ENCODE data around the gene CHAF1A.
A peak's percentile ranks its signal among the peaks of the same experiment; 100 is the strongest.

CHAF1A gene

DNA sequence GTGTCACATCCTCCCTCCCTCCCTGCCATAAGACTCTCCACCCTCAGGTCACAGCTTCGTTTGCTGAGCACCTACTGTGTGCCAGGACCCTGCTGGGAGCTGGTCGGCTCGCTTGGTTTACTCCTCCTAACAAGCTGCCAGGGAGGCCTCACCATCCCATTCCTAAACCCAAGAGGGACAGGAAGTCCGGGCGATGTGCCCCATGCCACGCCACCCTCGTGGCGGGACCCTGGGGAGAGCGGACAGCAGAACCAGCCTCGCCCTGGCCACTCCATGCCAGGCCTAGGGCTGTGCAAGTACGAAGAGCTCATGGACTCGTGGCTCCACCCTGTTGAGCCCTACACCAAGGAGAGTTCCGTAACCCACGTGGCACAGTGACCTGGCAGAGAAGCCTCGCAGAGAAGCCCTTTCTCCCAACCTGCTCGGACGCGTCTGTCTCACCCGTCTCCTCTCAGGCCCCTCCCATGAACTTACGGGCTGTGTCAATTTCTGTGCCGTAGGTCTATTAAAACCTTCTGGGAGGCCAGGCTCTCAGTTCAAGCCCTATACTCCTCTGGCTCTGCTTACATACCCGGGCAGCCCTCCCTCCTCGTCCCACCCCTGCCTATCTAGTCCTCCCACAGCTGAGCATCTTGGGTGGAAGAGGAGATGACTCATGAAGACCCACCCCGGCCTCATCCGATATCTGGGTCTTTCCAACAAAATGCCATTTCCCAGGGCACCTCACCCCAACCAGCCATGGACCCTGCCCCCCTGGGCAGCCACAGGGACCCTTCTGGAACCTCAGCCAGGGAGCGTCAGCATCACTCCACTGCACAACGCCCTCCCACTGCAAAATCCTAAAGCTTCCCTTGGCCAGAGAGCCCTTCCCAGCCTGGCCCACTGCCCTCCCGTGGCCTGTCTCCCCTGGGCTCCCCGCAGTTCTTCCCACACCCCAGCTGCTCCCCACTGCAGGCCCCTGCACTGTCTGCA lies 52.6 kb downstream of the CHAF1A start:
- H3K4me1 Mint-ChIP-seq (ENCODE audit: low read depth): peaks cover 12% of the 10 kb centered on the region
- no peak overlapping the region for H3K4me3 Mint-ChIP-seq
- no peaks in the 10 kb centered on the region for H3K27me3 Mint-ChIP-seq (ENCODE audit: low read depth)
- H3K36me3 Mint-ChIP-seq (ENCODE audit: low read depth): peaks cover 9% of the 10 kb centered on the region
- peak overlapping the region; percentile 45 for H3K27ac Mint-ChIP-seq
- H3K9me3 Mint-ChIP-seq: no peaks in the 10 kb centered on the region

DNA sequence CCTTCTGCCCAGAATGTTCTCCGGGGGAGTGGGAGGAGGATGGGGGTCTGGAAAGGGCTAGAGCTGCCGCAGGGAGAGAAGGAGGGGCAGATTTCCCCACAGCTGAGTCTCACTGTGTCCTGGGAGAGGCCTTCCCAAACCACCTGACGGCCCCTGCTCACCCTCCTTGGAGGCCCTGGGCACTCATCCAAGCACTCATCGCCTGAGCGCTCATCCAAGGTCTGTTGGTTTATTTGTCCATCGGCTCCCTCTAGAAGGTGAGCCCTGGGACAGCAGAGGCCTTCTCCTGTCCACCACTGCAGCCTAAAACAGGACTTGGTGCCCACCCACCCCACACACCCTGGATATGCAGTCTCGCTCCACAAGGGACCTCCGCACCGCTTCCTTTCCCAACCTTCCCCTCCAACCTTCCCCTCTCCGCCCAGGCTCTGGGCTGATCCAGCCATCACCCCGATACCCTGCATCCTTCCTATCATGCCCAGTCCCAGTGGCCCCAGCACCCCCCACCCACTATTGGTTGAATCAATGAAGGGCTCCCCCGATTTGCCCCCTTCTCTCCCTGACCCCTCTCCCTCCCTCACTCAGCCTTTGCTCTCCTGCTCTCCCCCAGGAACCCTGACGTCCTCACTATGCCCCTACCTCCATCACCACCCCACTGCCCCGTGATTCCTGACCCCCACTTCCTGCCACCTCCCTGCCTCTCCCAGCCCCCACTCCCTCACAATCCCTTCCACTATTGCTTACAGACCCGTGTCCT lies 53.5 kb downstream of the CHAF1A start:
- Mint-ChIP-seq H3K9me3 (no peaks in the 10 kb centered on the region), H3K27ac (peak overlapping the region; percentile 90), H3K27me3 (ENCODE audit: low read depth) (no peaks in the 10 kb centered on the region), H3K36me3 (ENCODE audit: low read depth) (peaks cover 5% of the 10 kb centered on the region), H3K4me1 (ENCODE audit: low read depth) (peaks cover 12% of the 10 kb centered on the region), H3K4me3 (peak overlapping the region; percentile 91)

DNA sequence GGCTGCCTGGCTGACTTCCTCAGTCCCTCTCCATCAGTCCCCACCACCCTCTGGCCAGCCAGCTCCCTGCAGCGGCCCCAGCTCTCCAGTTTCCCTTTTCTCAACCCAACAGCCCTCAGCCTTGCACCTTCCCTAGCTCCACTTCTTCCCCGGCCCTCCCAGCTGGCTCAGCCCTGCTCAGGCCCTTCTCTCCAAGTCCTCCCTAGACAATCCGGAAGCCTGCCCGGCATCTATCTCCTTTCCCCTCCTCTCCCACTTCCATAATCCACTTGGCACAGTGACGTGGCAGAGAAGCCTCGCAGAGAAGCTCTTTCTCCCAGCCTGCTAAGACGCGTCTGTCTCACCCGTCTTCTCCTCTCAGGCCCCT lies 54.0 kb downstream of the CHAF1A start:
- Mint-ChIP-seq H3K36me3 (ENCODE audit: low read depth) (peaks cover 5% of the 10 kb centered on the region), H3K9me3 (no peaks in the 10 kb centered on the region), H3K4me3 (peak overlapping the region; percentile 91)

DNA sequence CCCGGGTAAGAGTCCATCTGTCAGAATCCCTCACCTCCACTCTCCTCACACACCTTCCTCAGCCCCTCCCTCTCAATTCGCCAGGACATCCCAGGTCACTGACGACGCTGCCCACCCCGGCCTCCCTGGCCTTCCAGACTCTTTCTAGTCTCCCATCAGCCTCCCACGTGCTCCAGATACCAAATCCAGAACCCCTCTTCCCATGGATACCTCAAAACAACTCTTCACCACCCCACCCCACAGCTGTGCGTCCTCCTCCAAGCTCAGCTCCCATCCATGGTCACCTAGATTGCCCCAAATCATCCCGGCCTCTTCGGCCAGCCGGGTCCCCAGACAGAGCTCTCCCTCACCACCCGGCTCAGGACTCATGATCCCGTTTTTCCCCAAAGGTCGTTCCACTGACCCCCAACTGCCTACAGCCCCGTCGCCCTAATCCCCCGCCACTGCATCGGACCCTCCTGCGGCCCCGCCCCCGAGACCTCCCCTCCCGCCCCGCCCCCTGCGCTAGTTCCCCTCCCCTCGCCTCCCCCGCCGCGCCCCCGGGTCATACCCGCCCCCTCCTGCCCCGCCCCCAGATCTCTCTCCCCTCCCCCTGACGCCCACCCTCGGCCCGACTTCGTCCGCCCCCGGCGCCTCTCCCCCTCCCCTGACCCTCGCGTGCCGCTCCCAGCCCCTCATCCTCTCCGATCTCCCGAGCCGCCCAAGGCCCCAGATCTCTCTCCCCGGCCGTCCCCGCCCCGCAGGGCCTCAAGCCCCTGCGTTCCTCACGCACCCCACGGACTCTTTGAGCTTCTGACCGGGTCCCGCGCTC lies 54.6 kb downstream of the CHAF1A start:
- Mint-ChIP-seq H3K27ac (peak overlapping the region; percentile 90), H3K27me3 (ENCODE audit: low read depth) (no peaks in the 10 kb centered on the region), H3K4me1 (ENCODE audit: low read depth) (peaks cover 12% of the 10 kb centered on the region), H3K4me3 (peak overlapping the region; percentile 92), H3K36me3 (ENCODE audit: low read depth) (peaks cover 5% of the 10 kb centered on the region), H3K9me3 (no peaks in the 10 kb centered on the region)

More for the DNA sequence above, 54.0 kb downstream of the CHAF1A start:
- Mint-ChIP-seq H3K27me3 (ENCODE audit: low read depth) (no peaks in the 10 kb centered on the region), H3K4me1 (ENCODE audit: low read depth) (peaks cover 12% of the 10 kb centered on the region), H3K27ac (peak overlapping the region; percentile 90)

DNA sequence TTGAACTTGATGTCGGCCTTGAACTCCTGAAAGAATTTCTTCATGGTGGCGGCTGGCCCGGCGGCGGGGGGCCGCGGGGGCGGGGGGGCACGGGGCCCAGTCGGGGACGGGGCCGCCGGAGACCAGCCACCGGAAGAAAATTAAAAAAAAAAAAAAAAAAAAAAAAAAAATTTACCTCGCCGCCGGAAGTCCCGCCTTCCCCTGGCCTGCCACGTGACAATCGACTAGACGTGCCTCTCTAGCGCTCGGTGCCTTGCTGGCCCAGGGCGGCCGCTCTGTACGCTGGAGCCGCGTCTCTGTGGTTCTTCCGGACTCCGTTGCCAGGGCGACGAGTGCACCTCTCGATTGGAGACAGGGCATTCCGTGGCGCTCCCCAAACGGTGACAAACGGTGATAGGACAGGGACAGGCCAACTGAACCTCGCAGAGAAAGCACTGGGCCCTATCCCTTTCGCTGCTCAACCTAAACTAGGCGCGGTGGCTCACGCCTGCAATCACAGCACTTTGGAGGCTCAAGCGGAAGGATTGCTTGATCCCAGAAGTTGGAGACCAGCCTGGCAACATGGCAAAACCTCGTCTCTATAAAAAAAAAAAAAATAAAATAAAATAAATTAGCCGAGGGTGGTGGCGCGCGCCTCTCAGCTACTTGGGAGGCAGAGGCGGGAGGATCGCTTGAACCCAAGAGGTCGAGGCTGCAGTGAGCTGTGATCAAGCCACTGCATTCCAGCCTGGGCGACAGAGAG lies 55.4 kb downstream of the CHAF1A start, which contains the start of gene UBXN6:
Gene UBXN6 (minus strand): TSS at position 141 of the 742 bp plus-strand sequence. CDS start 97 bp downstream, at position 44.
- peak within 1 kb of the TSS; percentile 92 for H3K4me3 Mint-ChIP-seq
- H3K36me3 Mint-ChIP-seq (ENCODE audit: low read depth): peaks cover 5% of the 10 kb centered on the region

DNA sequence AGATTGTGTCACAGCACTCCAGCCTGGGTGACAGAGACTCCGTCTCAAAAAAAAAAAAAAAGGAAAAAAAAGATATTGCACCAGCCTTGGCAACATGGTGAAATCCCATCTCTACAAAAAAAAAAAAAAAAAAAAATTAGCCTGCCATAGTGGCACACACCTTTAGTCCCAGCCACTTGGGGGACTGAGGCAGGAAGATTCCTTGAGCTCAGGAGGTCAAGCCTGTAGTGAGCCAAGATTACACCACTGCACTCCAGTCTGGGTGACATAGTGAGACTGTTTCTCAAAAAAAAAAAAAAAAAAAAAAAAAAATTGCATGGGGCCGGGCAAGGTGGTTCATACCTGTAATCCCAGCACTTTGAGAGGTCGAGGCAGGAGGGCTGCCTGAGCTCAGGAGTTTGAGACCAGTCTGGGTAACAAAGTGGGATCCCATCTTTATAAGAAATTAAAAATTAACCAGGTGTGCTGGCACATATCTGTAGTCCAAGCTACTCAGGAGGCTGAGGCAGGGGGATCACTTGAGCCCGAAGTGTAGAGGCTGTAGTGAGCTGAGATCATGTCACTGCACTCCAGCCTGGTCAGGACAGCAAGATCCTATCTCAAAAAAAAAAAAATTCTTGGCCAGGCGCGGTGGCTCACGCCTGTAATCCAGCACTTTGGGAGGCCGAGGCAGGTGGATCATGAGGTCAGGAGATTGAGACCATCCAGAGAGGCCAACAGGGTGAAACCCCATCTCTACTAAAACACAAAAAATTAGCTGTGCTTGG lies 62.6 kb downstream of the CHAF1A start:
- Mint-ChIP-seq H3K27me3 (ENCODE audit: low read depth) (no peaks in the 10 kb centered on the region), H3K36me3 (ENCODE audit: low read depth) (no peaks in the 10 kb centered on the region), H3K9me3 (no peaks in the 10 kb centered on the region), H3K4me1 (ENCODE audit: low read depth) (no peaks in the 10 kb centered on the region), H3K4me3 (no peak overlapping the region), H3K27ac (no peak overlapping the region)

More for the DNA sequence above, 55.4 kb downstream of the CHAF1A start, which contains the start of gene UBXN6:
- peak within 1 kb of the TSS; percentile 91 for H3K27ac Mint-ChIP-seq
- peaks cover 12% of the 10 kb centered on the region for H3K4me1 Mint-ChIP-seq (ENCODE audit: low read depth)
- no peaks in the 10 kb centered on the region for H3K9me3 Mint-ChIP-seq
- no peaks in the 10 kb centered on the region for H3K27me3 Mint-ChIP-seq (ENCODE audit: low read depth)

DNA sequence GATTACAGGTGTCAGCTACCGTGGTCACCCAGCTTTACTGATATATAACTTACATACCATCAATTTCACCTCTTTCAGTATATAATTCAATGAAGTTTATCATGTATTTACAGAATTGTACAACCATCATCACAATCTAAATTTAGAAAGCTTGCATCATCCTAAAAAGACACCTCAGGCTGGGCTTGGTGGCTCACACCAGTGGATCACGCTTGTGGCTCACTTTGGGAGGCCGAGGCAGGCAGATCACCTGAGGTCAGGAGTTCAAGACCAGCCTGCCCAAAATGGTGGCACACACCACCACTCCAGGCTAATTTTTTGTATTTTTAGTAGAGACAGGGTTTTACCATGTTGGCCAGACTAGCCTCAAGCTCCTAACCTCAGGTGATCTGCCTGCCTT lies 65.4 kb downstream of the CHAF1A start:
- H3K27ac Mint-ChIP-seq: no peak overlapping the region
- no peaks in the 10 kb centered on the region for H3K36me3 Mint-ChIP-seq (ENCODE audit: low read depth)
- H3K4me3 Mint-ChIP-seq: no peak overlapping the region
- no peaks in the 10 kb centered on the region for H3K27me3 Mint-ChIP-seq (ENCODE audit: low read depth)
- peaks cover 4% of the 10 kb centered on the region for H3K4me1 Mint-ChIP-seq (ENCODE audit: low read depth)
- no peaks in the 10 kb centered on the region for H3K9me3 Mint-ChIP-seq

DNA sequence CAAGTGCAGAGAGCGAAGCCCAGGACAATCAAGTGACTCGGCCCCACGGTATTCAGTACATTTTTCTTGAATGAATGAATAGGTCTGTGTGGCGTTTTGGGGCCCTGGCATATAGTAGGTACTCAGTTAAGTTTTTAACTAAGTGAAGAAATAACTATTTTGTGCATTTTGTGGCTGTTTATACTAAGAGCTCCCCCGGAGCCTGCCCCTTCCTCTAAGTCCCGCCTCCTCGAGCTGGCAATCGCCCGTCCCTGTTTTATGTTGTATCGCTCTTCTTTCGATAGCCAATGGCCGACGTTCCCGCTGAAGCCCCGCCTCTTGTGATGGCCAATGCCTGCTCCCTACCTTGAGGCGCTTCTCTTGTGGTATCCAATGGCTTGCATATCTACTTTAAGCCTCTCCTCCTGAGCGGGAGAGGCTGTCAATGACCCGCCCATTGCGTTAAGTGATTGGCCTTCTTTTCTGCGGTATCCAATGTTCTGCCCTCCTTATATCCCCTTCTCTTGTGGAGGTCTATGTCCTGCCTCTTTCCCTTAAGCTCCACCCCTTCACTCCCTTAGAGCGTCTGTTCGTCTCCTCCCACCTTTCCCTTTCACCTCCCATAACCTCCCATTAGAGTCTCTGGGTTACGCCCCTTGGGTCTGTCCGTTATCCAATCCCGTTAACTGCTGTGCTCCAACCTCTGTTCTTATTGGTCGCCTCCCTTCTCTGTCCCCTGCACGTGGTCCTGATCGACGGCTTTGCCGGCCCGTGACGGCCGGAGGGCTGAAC lies 69.1 kb downstream of the CHAF1A start:
- no peak overlapping the region for H3K27ac Mint-ChIP-seq
- H3K36me3 Mint-ChIP-seq (ENCODE audit: low read depth): peaks cover 4% of the 10 kb centered on the region
- H3K9me3 Mint-ChIP-seq: no peaks in the 10 kb centered on the region
- peaks cover 17% of the 10 kb centered on the region for H3K4me1 Mint-ChIP-seq (ENCODE audit: low read depth)
- H3K27me3 Mint-ChIP-seq (ENCODE audit: low read depth): no peaks in the 10 kb centered on the region
- H3K4me3 Mint-ChIP-seq: no peak overlapping the region

DNA sequence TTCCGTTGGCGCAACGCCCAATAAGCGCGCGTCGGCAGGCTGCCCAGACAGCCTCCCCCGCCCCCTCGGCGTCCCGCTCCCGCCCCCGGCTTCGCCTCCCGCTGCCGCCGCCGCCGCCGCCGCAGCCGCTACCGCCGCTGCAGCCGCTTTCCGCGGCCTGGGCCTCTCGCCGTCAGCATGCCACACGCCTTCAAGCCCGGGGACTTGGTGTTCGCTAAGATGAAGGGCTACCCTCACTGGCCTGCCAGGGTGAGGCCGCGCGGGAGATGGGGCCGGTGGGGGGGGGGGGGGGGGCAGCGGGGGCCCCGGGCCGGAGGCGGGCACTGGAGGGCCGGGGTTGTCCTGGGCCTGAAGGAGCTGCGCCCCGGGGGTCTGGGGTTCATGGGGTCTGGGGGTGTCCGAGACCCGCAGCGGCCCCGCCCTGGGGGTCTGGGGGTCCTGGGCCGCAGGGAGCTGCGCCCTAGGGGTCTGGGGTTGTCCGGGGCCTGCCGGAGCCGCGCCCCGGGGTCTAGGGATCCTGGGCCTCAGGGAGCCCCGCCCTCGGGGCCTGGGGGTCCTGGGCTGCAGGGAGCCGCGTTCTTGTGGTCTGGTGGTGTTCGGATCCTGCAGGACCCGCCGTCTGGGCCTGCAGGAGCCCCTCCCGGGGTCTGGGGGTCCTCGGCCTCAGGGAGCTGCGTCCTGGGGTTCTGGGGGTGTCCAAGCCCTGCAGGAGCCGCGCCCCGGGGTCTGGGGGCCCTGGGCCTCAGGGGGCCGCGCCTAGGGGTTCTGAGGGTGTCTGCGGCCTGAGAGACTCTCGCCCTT lies 69.9 kb downstream of the CHAF1A start, which contains the start of gene HDGFL2:
Gene HDGFL2 (plus strand): TSS at position 124 of the 801 bp plus-strand sequence. CDS start 54 bp downstream, at position 178.
- peak within 1 kb of the TSS; percentile 85 for H3K4me3 Mint-ChIP-seq
- H3K4me1 Mint-ChIP-seq (ENCODE audit: low read depth): peaks cover 17% of the 10 kb centered on the region
- peaks cover 5% of the 10 kb centered on the region for H3K36me3 Mint-ChIP-seq (ENCODE audit: low read depth)
- H3K27me3 Mint-ChIP-seq (ENCODE audit: low read depth): no peaks in the 10 kb centered on the region
- no peaks in the 10 kb centered on the region for H3K9me3 Mint-ChIP-seq
- no peak within 1 kb of the TSS for H3K27ac Mint-ChIP-seq

DNA sequence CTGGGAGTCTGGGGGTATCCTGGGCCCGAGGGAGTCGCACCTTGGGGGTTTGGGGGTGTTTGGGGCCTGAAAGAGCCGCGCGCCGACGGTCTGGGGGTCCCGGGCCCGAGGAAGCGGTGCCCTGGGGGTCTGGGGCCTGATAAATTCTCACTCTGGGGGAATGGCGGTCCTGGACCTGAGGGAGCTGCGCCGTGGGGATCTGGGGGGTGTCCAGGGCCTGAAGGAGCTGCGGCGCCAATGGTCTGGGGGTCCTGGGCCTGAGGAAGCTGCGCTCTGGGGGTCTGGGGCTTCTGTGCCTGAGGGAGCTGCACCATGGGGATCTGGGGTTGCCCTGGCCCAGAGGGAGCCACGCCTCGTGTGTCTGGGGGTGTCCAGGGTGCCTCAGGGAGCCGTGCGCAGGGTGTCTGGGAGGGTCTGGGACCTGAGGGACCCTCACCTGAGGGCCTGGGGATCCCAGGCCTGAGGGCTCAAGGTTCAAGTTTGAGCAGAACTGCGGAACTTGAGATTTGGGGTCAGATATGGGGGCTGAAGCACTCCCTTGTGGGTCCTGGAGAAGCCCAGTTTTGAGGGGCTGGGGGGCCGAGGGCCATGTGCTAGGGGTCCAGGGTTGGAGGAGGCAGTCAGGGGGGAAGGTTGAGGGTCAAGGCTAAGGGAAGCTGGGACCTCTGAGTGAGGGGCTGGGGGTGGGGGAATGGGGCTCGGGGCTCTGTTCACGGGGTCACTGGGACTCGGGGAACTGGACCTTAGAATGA lies 70.7 kb downstream of the CHAF1A start:
- Mint-ChIP-seq H3K36me3 (ENCODE audit: low read depth) (peaks cover 8% of the 10 kb centered on the region), H3K4me3 (peak overlapping the region; percentile 85), H3K9me3 (no peaks in the 10 kb centered on the region), H3K4me1 (ENCODE audit: low read depth) (peaks cover 17% of the 10 kb centered on the region), H3K27ac (no peak overlapping the region), H3K27me3 (ENCODE audit: low read depth) (no peaks in the 10 kb centered on the region)

DNA sequence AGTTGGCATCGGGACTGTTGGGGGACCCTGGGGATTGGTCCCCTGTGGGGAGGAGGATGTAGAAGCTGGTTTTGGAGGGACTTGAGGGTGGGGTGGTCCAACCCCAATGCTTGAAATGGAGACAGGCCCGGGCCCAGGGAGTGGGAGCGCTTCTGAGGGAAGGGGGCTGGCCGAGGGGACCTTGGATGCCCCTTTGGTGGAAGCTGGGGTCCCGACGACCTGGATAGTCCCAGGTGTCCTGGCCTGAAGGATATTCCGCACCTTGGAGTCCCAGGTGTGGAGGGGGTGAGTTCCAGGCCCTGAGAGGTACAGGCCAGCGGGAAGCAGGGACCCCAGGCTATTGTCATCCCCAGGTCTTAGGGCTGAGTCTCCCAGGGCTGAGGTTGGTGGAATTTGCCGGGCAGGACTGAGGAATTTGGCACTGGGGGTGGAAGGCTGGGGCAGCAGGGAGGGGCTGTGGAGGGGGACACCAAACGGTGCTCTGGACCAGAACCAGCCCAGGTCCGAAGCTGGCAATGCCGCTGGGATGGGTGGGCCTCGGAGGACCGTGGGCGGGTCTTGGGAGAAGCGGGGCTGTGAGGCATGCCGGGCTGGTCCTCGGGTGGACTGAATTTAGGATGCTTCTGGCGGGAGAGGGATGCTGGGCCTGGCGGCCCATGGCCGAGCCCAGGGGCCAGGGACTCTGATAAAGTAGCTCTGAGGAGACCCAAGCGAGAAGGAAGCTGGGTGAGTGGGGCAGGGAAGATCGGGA lies 71.5 kb downstream of the CHAF1A start:
- peak overlapping the region; percentile 70 for H3K27ac Mint-ChIP-seq
- H3K9me3 Mint-ChIP-seq: no peaks in the 10 kb centered on the region
- peaks cover 8% of the 10 kb centered on the region for H3K36me3 Mint-ChIP-seq (ENCODE audit: low read depth)
- no peaks in the 10 kb centered on the region for H3K27me3 Mint-ChIP-seq (ENCODE audit: low read depth)
- H3K4me1 Mint-ChIP-seq (ENCODE audit: low read depth): peaks cover 17% of the 10 kb centered on the region
- H3K4me3 Mint-ChIP-seq: peak overlapping the region; percentile 85

All from T-helper 1 cell treated with Interleukin-12 subunit alpha and Interleukin-12 subunit beta and Interleukin-4 antibody, amounts not matched to agents 30 μg/mL and 1 μg/mL, for 36 hours (primary cell).